ENCODE data around the gene PITPNC1.
"Not testable (repeated sequence)": the region's sequence is repeated elsewhere in the genome, so short reads cannot be mapped to it uniquely, and the experiment has no call there.

The PITPNC1 gene

DNA sequence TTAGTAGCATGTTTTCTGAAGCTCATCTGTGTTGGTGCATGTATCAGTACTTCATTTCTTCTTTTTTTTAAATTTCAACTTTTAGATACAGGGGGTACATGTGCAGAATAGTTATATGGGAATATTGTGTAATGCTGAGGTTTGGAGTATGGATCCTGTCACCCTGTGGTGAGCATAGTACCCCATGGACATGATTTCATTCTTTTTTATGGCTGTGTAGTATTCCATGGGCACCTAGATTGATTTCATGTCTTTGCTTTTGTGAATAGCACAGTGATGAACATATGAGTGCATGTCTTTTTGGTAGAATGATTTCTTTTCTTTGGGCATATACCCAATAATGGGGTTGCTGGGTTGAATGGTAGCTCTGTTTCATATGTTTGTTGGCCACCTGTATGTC lies 285.6 kb downstream of the PITPNC1 start:
- FAIRE-seq, result no peak

DNA sequence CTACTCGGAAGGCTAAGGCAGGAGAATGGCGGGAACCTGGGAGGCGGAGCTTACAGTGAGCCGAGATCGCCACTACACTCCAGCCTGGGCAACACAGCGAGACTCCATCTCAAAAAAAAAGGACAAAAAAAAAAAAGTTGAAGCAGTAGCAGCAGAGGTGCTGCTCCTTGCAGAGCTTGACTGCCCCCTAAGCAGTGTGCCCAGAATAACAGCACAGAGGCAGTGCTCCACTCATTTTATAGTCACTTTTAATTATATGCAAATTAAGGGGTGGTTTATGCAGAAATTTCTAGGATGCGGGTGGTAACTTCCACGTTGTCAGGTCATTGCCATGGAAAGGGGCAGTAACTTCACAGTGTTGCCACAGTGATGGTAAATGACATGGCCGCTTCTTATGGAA lies 286.4 kb downstream of the PITPNC1 start:
- no peak for FAIRE-seq

DNA sequence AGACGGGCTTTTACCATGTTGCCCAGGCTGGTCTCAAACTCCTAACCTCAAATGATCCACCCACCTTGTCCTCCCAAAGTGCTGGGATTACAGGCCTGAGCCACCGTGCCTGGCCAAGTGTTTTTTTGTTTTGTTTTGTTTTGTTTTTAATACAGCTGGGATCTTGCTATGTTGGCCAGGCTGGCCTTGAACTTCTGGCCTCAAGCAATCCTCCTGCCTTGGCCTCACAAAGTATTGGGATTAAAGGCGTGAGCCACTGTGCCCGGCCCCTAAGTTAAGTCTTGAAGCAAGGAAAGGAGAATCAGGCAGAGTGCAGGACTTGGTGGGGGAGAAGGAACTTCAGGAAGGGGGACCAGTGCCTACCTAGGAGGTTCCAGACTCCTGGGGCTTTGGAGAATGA lies 288.9 kb downstream of the PITPNC1 start:
- no peak for FAIRE-seq

DNA sequence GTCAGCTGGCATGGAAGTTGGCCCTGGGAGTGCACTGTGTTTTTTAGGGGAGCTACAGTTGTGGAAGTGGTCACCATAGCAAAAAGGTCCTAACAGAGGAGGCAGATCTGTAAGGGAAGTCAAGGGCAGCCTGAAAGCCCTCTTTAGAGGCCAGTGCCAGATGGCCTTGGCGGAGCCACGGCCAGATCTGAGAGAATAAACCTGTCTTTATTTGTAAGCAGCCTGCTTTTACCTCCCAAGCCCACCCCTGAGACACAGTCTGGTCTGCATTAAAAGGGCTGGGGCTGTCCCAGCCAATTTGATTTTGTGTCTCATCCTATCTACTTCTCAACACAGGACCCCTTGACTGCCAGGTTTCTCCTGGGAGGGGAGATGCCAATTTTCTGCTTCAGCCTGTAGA lies 289.6 kb downstream of the PITPNC1 start:
- no peak for FAIRE-seq

DNA sequence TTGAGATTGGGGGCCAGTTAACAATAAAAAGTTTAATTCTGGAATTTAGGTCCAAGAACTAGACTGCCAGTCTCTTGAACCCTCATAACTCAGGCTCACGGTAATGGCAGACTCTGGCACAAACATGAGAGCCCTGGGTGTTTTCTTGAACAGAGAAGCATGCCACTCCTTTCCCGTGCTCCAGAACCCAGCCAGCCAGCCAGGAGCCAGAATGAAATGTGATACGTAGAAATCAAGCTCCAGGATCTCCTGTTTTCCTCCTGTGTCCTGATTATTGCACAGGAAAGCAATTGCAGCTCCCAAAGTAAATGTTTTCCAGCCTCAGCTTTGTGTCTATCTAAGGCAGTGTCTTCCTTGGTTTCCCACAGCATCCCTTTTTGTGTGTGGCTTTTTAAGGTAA lies 294.4 kb downstream of the PITPNC1 start:
- FAIRE-seq, result no peak

DNA sequence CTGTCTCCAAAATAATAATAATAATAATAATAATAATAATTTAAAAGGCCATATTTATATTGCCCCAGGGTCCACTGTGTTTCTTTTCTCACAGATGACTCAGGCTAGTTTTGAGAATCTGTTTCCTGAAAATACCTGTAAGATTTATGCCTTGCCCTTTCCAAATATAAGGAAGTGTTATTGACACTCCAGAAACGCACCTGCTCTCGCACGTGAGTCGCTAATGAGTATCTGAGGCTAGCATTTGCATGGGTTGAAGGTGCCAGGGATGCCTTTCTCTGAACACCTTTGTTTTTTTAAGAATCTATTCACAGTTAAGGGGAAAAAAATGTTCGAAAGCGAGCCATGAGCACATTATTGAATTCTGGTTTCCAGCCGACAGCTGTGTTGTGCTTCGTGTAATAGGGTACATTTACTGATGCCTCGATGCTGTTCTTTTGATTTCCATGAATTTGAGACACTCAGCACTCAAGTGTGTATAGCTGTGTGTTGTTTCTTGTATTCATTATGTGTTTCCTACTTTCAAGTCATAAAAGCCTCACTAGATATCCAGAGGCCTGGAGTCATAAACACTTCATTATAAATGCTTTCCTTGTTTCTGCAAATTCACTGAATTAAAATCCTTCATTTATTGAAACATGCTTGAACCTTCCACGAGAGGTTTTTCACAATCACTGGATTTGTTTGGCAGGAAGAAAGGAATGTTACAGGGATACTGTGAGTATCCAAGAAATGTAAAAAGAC lies 295.7 kb downstream of the PITPNC1 start:
- FAIRE-seq, result no peak

DNA sequence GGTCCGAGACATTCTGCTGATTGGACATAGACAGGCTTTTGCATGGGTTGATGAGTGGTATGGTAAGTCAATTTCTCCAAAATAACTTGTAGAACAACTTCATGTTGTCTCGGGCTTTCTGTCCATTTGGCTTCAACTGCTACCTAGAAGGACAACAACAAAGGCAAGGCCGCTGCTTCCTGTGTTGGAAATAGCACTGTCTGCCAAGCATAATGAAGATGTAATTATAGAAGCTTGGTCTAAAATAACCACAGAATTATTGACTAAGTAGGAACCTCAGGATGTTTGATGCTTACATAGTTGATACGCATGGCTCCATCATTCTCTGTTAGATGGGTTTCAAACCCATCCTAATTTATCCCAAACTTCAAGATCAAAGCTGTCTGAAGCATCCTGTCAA lies 298.4 kb downstream of the PITPNC1 start:
- no peak for FAIRE-seq

DNA sequence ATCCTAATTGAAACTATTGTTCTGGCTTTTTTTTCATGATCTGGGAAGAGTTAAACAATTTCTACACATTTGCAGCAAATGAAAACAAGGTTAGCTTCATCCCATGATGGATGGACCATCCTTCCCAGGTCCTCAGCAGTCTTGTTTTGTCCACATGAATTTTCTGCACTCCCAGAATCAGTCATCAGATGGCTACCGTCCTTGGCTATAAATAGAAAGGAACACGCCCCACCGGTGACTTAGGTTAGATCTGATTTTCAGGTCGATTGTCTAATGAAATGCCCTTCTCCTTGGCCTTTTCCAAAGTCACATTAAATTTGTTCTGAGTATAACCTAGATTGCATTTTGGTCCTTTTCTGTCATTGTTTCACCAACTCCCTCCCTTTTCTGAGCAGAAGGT lies 299.2 kb downstream of the PITPNC1 start:
- FAIRE-seq, result no peak

DNA sequence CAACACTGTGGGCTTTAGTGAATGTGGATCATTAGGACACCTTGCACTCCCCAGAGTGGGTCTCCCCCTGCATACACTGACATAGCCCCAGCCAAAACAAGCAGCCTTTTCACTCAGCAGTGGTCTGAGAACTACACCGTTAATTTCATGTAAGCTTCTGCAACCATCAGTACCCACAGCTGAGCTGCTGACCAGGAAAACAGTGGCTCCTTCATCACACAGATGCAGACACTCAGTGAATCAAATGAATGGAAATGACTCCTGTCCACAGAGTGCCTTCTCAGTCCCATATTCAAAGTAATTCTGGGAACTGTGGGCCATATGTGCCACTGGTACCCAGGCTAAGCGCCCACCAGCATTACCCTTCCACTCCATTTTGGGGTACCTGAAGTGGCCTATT lies 301.3 kb downstream of the PITPNC1 start:
- no peak for FAIRE-seq

DNA sequence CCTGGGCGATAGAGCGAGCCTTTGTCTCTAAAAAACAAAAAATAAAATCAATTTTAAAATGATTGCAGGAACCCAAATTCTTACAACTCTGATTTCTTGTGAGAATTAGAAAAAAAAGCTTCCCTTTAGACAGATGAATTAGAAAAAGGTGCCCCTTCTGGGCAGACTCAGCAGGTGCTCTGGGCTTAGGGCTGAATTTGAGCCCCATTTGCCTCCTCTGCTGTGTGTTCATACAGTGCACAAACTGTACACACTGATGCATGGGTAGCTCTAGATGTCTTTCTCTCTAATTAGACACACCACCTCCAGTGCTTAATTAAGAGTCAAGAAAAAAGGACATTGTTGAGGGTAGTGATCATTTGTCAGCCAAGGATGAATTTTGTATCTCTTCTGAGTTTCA lies 302.1 kb downstream of the PITPNC1 start:
- FAIRE-seq, result no peak

DNA sequence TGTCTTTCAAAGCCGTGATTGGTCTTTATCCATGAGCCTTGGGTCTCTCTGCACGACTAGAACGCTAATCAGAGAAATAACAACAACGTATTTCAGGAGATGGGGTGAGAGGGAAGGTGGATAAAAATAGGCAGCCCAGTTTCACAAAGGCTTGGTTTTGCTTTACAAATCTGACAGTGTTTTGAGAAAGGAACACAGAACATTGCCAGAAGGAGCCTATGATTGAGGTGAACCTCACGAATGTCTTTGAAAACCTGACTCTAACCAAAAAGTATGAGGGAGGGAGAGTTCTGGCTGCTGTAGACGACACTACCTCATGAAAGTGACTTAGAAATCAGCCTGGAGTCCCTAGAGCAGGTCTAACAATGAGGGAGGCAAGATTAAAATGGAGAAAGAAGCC lies 302.6 kb downstream of the PITPNC1 start:
- no peak for FAIRE-seq

DNA sequence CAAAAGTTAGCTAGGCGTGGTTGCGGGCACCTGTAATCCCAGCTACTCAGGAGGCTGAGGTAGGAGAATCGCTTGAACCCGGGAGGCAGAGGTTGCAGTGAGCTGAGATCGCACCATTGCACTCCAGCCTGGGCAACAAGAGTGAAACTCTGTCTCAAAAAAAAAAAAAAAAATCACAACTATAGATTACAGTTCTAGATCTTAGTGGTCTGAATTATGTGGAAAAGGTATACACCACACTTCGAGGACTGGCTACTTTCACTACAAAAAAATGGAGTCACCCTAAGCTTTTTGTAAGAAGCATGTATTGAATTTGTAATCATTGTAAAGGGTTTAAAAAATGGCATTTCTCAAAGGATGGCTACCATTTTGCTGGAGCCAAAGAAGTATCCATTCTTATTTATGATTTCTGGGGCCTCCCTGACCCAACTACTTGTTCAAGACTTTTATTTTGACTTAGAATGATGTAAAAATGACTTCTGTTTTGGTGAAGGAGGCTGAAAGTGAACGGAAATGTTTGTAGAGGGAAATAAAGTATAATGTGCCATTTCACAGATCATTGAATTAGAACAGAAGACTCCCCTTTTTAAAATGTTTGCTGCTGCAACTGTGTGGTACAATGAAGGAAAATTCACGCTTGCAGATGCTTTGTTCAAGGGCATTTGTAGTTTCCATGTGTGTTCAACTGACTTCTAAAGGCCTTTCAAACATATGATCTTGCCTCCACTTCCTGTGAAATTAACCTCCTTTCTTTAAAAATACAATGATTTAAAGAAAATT lies 303.6 kb downstream of the PITPNC1 start:
- no peak for FAIRE-seq

DNA sequence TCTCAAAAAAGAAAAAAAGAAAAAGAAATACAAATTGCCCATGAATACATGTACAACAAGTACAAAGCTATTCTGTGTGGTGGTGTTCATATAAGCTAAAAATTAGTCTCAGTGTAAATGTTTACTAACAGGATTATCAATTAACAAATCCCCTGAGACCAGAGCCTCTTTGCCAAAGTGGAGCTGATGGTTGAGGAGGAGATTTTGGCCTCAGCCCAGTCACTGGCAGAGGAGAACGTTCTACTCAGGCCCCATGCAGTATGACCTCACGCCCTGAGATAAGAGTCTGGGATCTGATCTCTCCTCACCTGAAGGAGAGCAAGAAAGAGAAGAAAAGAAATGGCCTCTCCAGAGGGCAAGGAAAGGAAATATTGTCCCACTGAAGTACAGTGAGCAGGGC lies 305.1 kb downstream of the PITPNC1 start:
- FAIRE-seq, result no peak

DNA sequence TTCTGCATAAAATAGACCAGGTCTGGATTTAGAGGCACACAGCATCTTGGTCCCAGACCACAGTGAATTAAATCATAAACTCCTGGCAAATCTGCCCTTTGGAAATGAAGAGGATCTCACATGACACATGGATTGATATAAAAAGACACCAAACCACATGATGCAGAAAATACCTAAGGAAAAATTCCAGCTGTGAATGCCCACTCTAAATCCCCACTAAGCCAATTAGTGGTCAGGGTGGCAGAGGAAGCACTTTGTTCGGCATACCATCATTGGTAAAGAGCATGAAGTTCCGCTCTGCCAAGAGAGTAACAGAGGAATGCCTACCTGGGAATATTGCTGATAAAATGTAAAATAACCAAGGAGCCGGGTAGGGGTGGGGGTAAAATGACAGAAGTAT lies 308.3 kb downstream of the PITPNC1 start:
- no peak for FAIRE-seq

DNA sequence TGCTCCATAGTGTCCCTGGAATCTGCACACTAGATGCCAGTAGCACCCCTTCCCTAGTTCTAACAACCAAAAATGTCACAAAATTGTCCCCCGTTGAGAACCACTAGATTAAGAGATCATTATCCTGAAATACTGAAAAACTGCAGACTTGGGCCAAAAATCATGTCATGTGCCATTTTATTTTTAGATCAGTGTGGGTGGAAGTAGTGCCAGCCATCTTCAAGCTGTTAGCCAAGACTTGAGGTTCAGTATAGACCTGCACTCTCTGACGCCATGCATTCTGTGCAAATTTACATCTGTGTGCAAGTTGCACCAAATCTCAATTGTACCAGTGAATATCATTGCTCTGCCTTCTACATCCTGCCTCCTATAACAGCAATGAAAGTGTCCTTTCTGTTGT lies 309.2 kb downstream of the PITPNC1 start:
- FAIRE-seq, result no peak

DNA sequence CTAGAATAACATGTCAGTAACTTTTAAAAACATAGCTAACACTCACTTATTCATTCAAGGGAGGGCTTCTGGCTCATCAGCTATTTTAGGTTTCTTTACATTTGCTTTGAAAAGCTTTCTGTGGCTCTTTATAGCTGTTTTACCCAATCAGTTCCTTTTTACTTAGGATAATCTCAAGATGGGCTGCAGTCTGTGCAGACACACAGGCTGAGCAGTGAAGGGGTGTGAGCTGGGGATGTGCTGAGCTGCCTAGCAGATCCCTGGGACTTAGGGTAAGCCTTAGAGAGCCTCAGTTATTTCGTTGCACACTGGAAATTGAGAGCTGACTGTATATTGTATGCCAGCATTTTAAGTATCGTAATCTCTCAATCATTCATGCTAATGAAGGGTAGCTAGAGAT lies 310.4 kb downstream of the PITPNC1 start:
- FAIRE-seq, result no peak

DNA sequence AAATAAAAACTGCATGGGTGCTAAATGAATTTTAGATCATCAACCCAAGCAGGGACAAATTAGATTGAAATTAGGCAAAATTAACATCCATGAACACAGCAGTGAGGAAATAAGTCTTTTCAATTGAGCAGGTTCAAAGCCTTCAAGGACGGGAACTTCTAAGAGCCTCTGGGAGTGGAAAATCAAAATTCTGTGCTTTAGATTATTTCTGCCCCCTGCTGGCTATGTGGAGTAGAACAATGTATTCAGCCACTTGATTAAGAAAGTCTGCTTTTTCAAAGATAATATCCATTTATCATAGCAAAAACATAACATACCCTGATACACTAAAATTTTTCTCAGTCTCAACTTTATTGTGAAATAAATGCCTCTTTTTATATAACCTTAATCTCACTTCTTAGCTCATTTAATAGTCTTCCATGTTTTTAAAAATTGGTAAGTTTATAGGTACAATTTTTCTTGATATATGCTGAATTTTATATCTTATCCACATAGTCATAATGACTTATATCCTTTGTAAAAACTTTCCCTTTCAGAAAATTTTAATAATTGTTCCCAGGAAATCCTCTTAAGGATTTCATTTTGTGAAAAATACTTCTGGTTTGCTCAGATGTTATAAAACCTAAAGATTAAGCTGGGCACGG lies 312.6 kb downstream of the PITPNC1 start:
- FAIRE-seq, result peak; percentile 76

DNA sequence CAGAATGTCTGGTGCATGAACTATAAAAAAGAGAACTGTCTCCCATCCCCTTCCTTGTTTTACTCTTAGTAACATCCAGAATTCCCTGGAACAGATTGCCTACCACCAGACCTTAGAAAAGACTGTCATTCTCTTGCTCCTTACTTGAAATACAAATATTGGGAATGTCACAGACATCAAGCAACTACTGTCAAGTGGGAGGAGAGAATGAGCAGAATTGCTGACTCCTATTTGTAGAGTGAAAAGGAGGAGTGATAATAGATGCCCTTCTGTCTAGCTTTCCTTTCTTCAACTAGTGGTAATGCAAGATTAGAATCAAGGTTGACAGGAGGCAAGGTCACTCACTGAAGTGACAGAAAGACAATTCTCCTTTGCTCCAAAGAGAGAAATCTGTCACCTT lies 316.7 kb downstream of the PITPNC1 start:
- FAIRE-seq, result no peak

DNA sequence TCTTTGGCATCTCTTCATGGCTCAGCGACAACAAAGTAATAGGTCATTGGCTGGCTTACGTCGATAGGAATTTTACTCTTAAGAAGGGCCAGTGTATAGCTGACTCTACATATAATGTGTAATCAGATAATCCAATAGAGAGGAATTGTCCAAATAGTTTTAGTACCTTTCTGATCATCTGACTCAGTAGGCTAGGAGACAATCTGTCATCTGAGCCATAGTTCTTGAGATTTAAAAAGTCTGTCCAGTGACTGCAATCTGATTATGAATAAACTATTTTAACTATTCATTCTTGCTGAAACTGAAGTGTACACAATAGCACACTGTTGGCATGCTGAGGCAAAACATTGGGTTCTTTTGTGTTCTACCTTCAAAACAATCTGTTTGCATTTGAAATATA lies 319.3 kb downstream of the PITPNC1 start:
- no peak for FAIRE-seq

DNA sequence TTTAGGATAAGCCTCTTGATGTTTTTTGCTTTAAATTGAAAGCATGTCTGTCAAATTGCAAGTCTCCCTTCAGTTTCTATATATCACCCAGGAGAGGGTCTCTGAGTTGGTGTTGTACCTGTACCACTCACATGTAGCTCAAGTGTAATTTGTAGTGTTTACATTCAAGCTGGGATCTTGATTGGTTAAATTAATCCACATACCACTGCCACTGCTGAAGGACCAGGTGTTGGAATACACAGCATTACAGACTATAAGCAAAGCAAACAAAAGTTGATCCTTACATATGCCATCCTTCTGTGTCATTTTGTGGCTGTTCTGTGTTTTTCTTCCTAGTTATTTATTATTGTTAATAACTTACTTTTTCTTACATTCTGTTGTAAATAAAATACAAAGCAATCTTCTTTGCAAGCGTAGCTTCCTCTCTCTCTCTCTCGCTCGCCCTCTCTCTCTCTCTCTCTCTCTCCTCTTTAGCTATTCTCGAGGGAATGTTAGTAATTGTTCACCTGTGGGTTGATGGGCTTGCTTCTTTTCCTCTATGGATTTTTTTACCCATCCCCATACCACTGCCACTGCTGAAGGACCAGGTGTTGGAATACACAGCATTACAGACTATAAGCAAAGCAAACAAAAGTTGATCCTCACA lies 319.9 kb downstream of the PITPNC1 start:
- FAIRE-seq, result no peak

DNA sequence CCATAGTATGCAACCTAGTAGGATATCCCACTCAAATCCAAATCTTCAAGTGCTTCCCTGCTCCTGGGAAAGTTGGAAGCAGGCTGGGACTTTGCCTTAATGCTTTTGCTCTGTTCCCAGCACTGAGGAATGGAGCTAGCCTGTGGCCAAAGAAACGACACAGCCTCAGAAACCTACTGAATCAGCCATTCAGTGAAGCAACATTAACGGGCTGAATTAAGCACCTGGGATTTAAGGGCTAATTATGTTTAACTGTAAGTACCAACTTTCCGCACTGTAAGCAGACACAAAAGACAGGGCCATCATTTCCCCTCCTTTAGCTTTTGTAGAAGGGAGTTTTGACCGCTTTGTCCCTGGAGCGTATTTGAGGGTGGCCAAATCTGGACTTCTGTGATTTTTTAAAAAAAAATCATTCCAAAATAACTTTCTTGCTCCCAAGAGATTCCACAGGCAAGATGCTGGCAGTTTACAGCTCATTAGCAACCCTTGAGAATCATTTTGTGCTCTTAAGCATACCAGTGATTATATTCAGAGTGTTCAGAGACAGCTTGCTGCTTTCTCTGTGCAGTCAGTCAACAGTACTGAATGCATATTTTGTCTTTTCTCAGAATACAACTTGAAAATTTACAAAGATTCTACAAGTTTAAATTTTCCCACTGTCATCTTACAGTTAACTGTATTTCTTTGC lies 323.1 kb downstream of the PITPNC1 start:
- no peak for FAIRE-seq

DNA sequence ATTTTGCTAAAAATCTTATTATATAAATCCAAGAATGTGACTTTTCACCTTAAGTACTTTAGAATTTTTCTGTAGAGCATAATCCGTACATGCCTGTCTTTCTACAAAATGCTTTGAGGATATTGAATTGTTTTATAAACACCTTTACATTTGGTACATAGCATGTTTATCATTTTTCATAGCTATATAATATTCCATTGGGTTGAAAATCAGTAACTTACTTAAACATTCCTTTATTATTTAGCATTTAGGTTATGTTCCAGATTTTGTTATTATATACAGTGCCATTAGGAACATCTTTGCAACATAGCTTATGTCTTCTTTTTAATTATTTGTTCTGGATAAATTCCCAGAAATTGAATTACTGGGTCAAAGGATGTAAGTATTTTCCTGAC lies 323.6 kb downstream of the PITPNC1 start:
- FAIRE-seq, result no peak

DNA sequence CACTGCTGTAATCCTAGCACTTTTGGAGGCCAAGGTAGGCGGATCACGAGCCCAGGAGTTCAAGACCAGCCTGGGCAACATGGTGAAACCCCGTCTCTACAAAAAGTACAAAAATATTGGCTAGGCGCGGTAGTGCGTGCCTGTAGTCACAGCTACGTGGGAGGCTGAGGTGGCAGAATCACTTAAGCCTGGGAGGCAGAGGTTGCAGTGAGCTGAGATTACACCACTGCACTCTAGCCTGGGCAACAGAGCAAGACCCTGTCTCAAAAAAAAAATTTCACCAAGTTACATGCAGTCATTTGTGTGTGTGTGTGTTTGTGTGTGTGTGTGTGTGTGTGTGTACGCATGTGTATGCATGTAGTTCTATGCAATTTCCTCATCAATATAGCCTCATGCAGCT lies 325.8 kb downstream of the PITPNC1 start:
- FAIRE-seq, result not testable (repeated sequence)

All from TTC549 (cell line).